Keratinocyte (primary cell): ENCODE results near the gene PCDHA9. TPM values are rescaled to one million over a fixed set of nuclear protein-coding genes. Genes with fewer than 3 reads are reported as not detected.

Experiments used
- DNase-seq: peaks from one replicate; pipeline ENCODE4 v3.0.0-alpha.2; 2011; ENCODE audit warnings: low read depth, missing footprints, low spot score
- FAIRE-seq: peaks from 2 replicates; lab custom pipeline; 2011; peaks lifted over from hg19 to GRCh38; lab: Jason Lieb, UNC
- H2AFZ ChIP-seq: 2 replicates; pipeline ENCODE4 v1.6.0; 2012; ENCODE audit warnings: low read length, control low read depth, inconsistent platforms; ENCODE audit not compliant: control insufficient read depth
- H3K27ac ChIP-seq: 2 replicates; pipeline ENCODE4 v1.5.1; 2011; ENCODE audit warnings: low read length; ENCODE audit not compliant: control insufficient read depth, insufficient read depth
- H3K27me3 ChIP-seq: 3 replicates; pipeline ENCODE4 v1.6.0; 2011; ENCODE audit warnings: low read length; ENCODE audit not compliant: control insufficient read depth, insufficient read depth; ENCODE audit errors: extremely low read depth
- H3K36me3 ChIP-seq, 2 experiments: 2 replicates in 1 of 2; 3 replicates in 1 of 2; pipeline ENCODE4 v1.5.1; 2011; ENCODE audit warnings: low read length in 2 of 2, mild to moderate bottlenecking in 1 of 2; ENCODE audit not compliant: control insufficient read depth in 2 of 2, insufficient read depth in 2 of 2; ENCODE audit errors: extremely low read depth in 1 of 2
- H3K4me1 ChIP-seq: 3 replicates; pipeline ENCODE4 v1.5.1; 2011; ENCODE audit warnings: low read length; ENCODE audit not compliant: control insufficient read depth, insufficient read depth; ENCODE audit errors: extremely low read depth
- H3K4me2 ChIP-seq: 3 replicates; pipeline ENCODE4 v1.6.0; 2011; ENCODE audit warnings: low read depth, low read length; ENCODE audit not compliant: control insufficient read depth, insufficient read depth; ENCODE audit errors: extremely low read depth
- H3K4me3 ChIP-seq, 3 experiments: fragments of 200-600 bp in 1 of 3; sonication (generic) in 1 of 3; 2 replicates in 2 of 3; 3 replicates in 1 of 3; pipeline ENCODE4 v1.5.1; 2011 to 2016; ENCODE audit warnings: low read length in 3 of 3, mild to moderate bottlenecking in 3 of 3, control low read depth in 2 of 3, inconsistent platforms in 1 of 3, low read depth in 1 of 3, mixed read lengths in 1 of 3, mixed run types in 1 of 3, moderate library complexity in 1 of 3; ENCODE audit not compliant: control insufficient read depth in 2 of 3, insufficient read depth in 2 of 3; ENCODE audit errors: extremely low read depth in 1 of 3
- H3K79me2 ChIP-seq: 2 replicates; pipeline ENCODE4 v1.6.0; 2012; ENCODE audit warnings: low read length; ENCODE audit not compliant: control insufficient read depth, insufficient read depth
- H3K9ac ChIP-seq: 3 replicates; pipeline ENCODE4 v1.6.0; 2011; ENCODE audit warnings: low read length; ENCODE audit not compliant: control insufficient read depth, insufficient read depth; ENCODE audit errors: extremely low read depth
- H3K9me1 ChIP-seq: 3 replicates; pipeline ENCODE4 v1.6.0; 2011; ENCODE audit warnings: low read length; ENCODE audit not compliant: control insufficient read depth, insufficient read depth; ENCODE audit errors: extremely low read depth
- H3K9me3 ChIP-seq: 2 replicates; pipeline ENCODE4 v1.5.1; 2012; ENCODE audit warnings: low read depth, low read length; ENCODE audit not compliant: control insufficient read depth
- H4K20me1 ChIP-seq: 3 replicates; pipeline ENCODE4 v1.6.0; 2011; ENCODE audit warnings: low read length; ENCODE audit not compliant: control insufficient read depth, insufficient read depth; ENCODE audit errors: extremely low read depth
- EZH2 ChIP-seq: IDR thresholded peaks from one replicate; pipeline ENCODE4 v1.6.1; 2012; ENCODE audit warnings: inconsistent platforms, mild to moderate bottlenecking, low read length, moderate library complexity
- dilution Hi-C: fragments of 300-500 bp; cut with MboI; formaldehyde crosslinking; loops from one replicate; pipeline ENCODE4 v1.7.0; 2020; ENCODE audit warnings: low sequenced_read_pairs; ENCODE audit not compliant: extremely low pct_ligation_motif_present
- polyA plus RNA-seq, 5 experiments: library from polyadenylated mRNA; depleted of rRNA in 3 of 5; stranded (reverse) in 3 of 5; stranded (forward) in 1 of 5; unstranded in 1 of 5; fragments of >200 nt; gene quantifications; 1 replicate in 1 of 5; 2 replicates in 3 of 5; 3 replicates in 1 of 5; pipeline versions ENCODE4 v1.2.1 to v1.2.3, GENCODE V29; 2011 to 2012; ENCODE audit warnings: missing spikeins in 2 of 5, low read depth in 1 of 5, low replicate concordance in 1 of 5
- TF ChIP-seq, protein P1 (sequence below), 3 experiments: IDR thresholded peaks in 1 of 3; conservative IDR thresholded peaks in 1 of 3; optimal IDR thresholded peaks in 1 of 3; 2 replicates in 2 of 3; 3 replicates in 1 of 3; pipeline versions ENCODE3 to v1.5.1; 2011; ENCODE audit warnings: low read length in 3 of 3, mild to moderate bottlenecking in 3 of 3, moderate library complexity in 2 of 3, control low read depth in 1 of 3, inconsistent platforms in 1 of 3; ENCODE audit not compliant: insufficient read depth in 2 of 3; ENCODE audit errors: extremely low read depth in 1 of 3

PCDHA9 gene
- polyA plus RNA-seq, 1 donor (not counting 4 experiments of a cell fraction or from before 2014, with no cell fraction given), result 0.01 TPM

DNA sequence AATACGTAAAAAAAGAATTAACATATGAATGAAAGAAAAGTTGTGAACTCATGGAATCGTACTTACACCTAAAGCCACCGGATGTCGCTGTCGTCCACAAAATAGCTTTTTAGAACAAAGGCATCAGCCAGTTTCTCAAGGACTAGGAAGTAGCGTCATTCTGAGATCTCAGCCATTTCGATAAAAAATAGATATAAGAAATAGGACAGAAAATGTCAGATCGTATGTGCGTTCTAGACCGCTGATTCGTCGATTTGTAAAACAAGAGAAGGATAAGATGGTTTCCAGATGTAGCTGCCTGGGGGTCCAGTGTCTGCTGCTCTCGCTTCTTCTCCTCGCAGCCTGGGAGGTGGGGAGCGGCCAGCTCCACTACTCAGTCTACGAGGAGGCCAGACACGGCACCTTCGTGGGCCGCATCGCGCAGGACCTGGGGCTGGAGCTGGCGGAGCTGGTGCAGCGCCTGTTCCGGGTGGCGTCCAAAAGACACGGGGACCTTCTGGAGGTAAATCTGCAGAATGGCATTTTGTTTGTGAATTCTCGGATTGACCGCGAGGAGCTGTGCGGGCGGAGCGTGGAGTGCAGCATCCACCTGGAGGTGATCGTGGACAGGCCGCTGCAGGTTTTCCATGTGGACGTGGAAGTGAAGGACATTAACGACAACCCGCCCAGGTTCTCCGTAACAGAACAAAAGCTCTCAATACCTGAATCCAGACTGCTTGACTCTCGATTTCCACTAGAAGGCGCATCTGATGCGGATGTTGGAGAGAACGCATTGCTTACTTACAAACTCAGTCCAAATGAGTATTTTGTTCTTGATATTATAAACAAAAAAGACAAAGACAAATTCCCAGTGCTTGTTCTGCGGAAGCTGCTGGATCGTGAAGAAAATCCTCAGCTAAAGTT is 7.8 kb downstream of the PCDHA9 start, which contains the start of gene PCDHA10:
TSS of gene PCDHA10 (plus strand) at position 126 of the 903 bp plus-strand sequence. CDS start at position 278, 152 bp downstream.
- no peak for FAIRE-seq
- H3K4me2 ChIP-seq, result no peak within 1 kb of the TSS
- no peaks in the 10 kb centered on the region for H3K9me1 ChIP-seq
- H3K4me1 ChIP-seq, result no peaks in the 10 kb centered on the region
- H4K20me1 ChIP-seq, result no peaks in the 10 kb centered on the region
- peaks cover 12% of the 10 kb centered on the region for H3K9me3 ChIP-seq
- TF ChIP-seq, protein P1, sequence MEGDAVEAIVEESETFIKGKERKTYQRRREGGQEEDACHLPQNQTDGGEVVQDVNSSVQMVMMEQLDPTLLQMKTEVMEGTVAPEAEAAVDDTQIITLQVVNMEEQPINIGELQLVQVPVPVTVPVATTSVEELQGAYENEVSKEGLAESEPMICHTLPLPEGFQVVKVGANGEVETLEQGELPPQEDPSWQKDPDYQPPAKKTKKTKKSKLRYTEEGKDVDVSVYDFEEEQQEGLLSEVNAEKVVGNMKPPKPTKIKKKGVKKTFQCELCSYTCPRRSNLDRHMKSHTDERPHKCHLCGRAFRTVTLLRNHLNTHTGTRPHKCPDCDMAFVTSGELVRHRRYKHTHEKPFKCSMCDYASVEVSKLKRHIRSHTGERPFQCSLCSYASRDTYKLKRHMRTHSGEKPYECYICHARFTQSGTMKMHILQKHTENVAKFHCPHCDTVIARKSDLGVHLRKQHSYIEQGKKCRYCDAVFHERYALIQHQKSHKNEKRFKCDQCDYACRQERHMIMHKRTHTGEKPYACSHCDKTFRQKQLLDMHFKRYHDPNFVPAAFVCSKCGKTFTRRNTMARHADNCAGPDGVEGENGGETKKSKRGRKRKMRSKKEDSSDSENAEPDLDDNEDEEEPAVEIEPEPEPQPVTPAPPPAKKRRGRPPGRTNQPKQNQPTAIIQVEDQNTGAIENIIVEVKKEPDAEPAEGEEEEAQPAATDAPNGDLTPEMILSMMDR (optimal IDR thresholded peaks at IDR 0.05 in 1 of 3, IDR thresholded peaks at IDR 0.05 in 1 of 3, conservative IDR thresholded peaks at IDR 0.05 in 1 of 3; ENCODE audit: extremely low read depth in 1 of 3, insufficient read depth in 2 of 3, low read length in 3 of 3), result no peak
- no peak for TF ChIP-seq EZH2
- no peak for DNase-seq
- no peak within 1 kb of the TSS for H3K4me3 ChIP-seq
- no peaks in the 10 kb centered on the region for H3K36me3 ChIP-seq
- H3K9ac ChIP-seq, result no peak within 1 kb of the TSS
- dilution Hi-C loops, result no loop called here
- H3K79me2 ChIP-seq, result no peaks in the 10 kb centered on the region
- H3K27me3 ChIP-seq, result no peaks in the 10 kb centered on the region
- no peak within 1 kb of the TSS for H3K27ac ChIP-seq
- H2AFZ ChIP-seq, result no peak within 1 kb of the TSS

DNA sequence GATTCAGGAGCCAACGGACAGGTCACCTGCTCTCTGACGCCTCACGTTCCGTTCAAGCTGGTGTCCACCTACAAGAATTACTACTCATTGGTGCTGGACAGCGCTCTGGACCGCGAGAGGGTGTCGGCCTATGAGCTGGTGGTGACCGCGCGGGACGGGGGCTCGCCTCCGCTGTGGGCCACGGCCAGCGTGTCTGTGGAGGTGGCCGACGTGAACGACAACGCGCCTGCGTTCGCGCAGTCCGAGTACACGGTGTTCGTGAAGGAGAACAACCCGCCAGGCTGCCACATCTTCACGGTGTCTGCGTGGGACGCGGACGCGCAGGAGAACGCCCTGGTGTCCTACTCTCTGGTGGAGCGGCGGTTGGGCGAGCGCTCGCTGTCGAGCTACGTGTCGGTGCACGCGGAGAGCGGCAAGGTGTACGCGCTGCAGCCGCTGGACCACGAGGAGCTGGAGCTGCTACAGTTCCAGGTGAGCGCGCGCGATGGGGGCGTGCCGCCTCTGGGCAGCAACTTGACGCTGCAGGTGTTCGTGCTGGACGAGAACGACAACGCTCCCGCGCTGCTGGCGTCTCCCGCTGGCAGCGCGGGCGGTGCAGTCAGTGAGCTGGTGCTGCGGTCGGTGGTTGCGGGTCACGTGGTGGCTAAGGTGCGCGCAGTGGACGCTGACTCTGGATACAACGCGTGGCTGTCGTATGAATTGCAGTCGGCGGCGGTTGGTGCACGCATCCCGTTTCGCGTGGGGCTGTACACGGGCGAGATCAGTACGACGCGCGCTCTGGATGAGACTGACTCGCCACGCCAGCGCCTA is 9.2 kb downstream of the PCDHA9 start:
- Histone ChIP-seq H3K4me3 (no peak overlapping the region), H3K79me2 (no peaks in the 10 kb centered on the region), H3K27me3 (no peaks in the 10 kb centered on the region), H3K36me3 (no peaks in the 10 kb centered on the region), H3K9me3 (peaks cover 12% of the 10 kb centered on the region), H3K4me2 (no peak overlapping the region), H3K9ac (no peak overlapping the region), H3K4me1 (no peaks in the 10 kb centered on the region), H2AFZ (no peak overlapping the region), H3K9me1 (no peaks in the 10 kb centered on the region), H3K27ac (no peak overlapping the region), H4K20me1 (no peaks in the 10 kb centered on the region)
- FAIRE-seq (no peak), DNase-seq (no peak)
- dilution Hi-C loops, result no loop called here
- no peak for TF ChIP-seq EZH2
- TF ChIP-seq, protein P1 (optimal IDR thresholded peaks at IDR 0.05 in 1 of 3, IDR thresholded peaks at IDR 0.05 in 1 of 3, conservative IDR thresholded peaks at IDR 0.05 in 1 of 3; ENCODE audit: extremely low read depth in 1 of 3, insufficient read depth in 2 of 3, low read length in 3 of 3), result no peak
